ENCODE measurements around the gene DDI2.
"Not testable (repeated sequence)": the region's sequence is repeated elsewhere in the genome, so short reads cannot be mapped to it uniquely, and the experiment has no call there.

Gene DDI2

DNA sequence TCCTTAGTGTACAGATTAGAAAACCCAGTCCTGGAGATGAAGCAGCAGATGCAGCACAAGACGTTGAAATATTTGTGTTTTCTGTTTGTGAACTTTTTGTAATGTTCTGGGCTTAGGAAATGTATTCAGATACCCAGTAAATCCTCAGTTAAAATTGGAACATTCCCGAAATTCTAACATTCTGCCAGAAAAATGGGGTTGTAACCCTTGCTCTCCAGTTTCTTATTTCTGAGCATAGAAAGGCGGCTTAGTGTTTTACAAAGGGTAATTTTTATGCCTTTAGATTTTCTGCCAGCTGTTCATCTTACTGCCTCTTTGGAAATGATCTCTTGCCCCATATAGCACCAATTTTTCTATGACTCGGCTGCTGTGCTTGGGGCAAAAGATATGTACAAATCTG, 20.6 kb downstream of the DDI2 start:
- DNase-seq, result no peak

DNA sequence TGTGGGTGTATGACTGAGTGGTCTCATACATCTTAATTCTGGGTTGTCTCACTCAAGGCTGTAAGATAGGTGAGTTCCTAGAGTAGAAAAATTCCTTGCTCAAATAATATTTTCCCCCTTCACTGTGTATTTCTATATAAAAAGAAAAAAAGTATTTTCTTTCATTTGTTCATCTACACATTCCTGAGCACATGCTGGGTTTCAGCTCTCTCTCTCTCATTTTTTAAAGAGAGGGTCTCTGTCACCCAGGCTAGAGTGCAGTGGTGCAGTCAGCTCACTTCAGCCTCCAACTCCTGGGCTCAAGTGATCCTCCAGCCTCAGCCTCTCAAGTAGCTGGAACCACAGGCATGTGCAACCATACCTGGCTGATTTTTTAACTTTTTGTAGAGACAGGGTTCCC, 22.0 kb downstream of the DDI2 start:
- DNase-seq, result no peak

- DNase-seq, result no peak
These were observed 22.7 kb downstream of the DDI2 start for GRCh38 chr1:15639931-15640330.

DNA sequence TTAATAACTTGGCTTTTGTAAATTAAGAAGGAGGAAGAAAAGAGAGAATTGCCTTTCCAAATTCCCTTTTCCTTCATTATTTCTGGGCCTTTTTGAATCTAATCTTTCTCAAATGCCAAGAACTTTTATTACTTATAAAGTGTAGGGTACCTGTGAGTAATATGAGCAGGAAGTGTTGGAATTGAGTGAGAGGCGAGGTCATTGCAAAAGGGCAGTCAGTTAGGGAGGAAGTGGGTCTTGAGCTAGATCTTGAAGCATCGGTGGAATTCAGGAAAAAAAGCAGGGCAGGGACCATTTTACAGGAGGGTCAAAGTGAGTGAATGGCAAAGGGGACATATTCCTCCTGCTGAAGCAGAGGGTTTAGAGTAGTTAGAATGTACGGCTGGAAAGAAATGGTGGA, 23.4 kb downstream of the DDI2 start:
- no peak for DNase-seq

GRCh38 chr1:15649937-15650336, 32.7 kb downstream of the DDI2 start:
- DNase-seq, result no peak

DNA sequence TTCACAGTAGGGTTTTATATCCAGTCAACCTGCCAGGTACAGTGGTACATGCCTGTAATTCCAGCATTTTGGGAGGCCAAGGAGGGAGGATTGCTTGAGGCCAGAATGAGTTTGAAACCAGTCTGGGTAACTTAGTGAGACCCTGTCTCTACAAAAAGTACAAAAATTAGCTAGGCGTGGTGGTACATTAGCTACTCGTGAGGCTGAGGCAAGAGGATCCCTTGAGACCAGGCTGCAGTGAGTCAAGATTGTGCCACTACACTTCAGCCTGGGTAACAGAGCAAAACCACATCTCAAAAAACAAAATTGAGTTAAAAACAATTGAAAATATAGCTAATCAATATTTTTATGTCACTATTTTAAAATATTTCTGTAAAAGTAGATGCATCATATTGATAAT, 33.2 kb downstream of the DDI2 start:
- no peak for DNase-seq

DNA sequence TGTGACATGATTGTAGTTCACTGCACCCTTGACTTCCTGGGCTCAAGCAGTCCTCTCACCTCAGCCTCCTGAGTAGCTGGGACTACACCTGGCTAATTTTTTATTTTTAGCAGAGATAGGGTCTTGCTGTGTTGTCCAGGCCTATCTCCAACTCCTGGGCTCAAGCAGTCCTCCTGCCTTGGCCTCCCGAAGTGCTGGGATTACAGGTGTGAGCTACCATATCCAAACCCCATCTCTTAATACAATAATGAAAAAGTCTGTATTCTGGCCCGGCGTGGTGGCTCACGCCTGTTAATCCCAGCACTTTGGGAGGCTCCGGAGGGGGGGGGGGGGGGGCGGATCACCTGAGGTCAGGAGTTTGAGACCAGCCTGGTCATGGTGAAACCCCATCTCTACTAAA, 34.9 kb downstream of the DDI2 start:
- not testable (repeated sequence) for DNase-seq

GRCh38 chr1:15654091-15654690, 36.9 kb downstream of the DDI2 start:
- DNase-seq, result no peak

- no peak for DNase-seq
These were observed 39.2 kb downstream of the DDI2 start for GRCh38 chr1:15656464-15656863.

DNA sequence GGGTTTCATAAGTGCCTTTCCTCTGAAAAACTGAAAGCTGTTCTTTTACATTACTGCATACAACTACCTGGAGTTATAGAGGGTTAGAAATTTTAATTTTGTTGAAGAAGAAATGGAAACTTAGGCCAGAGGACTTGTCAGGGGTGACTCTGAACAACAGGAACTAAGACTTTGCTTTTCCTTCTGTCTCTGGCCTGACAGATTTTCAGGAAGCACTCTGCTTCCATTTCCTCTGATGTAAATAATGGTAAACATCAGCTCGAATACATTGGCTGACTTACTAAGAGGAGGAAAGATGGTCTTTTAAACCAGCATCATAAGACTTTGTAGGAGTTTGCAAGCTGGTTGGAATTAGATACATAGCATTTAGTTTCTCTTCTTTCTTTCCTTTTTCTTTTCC, 39.8 kb downstream of the DDI2 start:
- DNase-seq, result no peak

DNA sequence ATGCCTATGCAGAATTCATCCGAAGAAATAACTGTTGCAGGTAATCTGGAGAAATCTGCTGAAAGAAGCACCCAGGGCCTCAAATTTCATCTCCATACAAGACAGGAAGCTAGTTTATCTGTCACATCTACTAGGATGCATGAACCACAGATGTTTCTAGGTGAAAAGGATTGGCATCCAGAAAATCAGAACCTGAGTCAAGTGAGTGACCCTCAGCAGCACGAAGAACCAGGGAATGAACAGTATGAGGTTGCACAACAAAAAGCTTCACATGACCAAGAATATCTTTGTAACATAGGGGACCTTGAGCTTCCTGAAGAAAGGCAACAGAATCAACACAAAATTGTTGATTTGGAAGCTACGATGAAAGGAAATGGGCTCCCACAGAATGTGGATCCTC, 42.9 kb downstream of the DDI2 start:
- DNase-seq, result no peak

- DNase-seq, result no peak
These were observed 45.2 kb downstream of the DDI2 start for GRCh38 chr1:15662477-15662876.

- no peak for DNase-seq
These were observed 46.7 kb downstream of the DDI2 start for GRCh38 chr1:15663925-15664324.

GRCh38 chr1:15667362-15667761, 50.1 kb downstream of the DDI2 start:
- DNase-seq, result no peak

GRCh38 chr1:15668089-15668754, 51.0 kb downstream of the DDI2 start:
- DNase-seq, result no peak

GRCh38 chr1:15669074-15669473, 51.8 kb downstream of the DDI2 start:
- no peak for DNase-seq

GRCh38 chr1:15669864-15670263, 52.6 kb downstream of the DDI2 start:
- no peak for DNase-seq

GRCh38 chr1:15671430-15671829, 54.2 kb downstream of the DDI2 start:
- no peak for DNase-seq

DNA sequence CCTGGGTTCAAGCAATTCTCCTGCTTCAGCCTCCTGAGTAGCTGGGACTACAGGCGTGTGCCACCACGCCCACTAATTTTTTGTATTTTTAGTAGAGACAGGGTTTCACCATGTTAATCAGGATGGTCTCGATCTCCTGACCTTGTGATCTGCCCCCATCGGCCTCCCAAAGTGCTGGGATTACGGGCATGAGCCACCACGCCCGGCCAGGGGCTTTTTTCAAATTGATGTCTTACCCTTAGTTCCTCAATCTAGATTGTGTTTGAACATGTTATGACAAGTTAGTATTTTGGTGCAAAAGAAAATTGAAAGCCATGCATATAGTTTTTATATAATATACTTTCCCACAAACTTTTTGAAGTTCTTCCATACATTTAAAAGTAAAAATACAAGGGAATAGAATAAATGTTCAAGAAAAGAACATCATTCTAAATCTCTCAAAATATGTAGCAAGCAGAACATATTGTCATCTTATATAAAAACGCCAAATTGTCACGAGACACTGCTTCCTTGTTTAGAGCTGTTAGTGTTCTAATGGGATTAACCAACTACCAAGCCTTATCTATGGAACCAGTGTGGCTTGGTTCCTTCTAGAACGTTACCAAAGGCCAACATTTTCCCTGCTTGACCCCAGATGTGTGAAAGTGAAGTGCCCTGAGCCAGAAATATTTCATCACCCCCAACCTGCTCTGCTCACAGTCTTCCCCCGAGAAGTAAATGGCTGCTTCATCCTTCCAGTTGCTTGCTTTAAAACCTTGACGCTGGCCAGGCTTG, 57.3 kb downstream of the DDI2 start:
- no peak for DNase-seq

DNA sequence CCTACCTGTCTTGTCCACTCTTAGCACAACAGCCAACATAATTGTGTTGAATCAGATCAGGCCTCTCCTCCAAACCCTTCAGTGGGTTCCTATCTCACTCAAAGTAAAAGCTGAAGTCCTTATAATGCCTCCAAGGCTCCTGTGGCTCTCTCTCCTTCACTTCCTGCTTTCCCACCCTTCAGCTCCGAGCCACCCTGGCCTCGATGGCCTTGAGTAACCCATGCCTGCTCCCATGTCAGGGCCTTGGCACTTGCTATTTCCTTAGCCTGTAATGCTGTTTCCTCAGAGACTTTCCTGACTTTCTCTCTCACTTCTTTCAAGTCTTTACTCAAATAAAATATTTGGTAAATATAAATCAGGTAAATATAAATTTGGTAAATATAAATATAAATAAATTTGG, 58.8 kb downstream of the DDI2 start:
- DNase-seq, result no peak

- no peak for DNase-seq
These were observed 59.7 kb downstream of the DDI2 start for GRCh38 chr1:15676688-15677661.

DNA sequence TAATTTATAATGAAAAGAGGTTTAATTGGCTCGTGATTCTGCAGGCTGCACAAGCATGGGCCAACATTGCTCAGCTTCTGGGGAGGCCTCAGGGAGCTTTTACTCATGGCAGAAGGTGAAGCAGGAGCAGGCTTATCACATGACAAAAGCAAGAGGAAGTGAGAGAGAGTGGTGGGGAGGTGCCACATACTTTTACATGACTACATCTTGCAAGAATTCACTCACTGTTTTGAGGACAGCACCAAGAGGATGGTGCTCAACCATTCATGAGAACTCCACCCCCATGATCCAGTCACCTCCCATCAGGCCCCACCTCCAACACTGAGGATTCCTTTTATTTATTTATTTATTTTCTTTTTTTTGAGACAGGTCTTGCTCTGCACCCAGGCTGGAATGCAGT, 61.3 kb downstream of the DDI2 start:
- DNase-seq, result no peak

DNA sequence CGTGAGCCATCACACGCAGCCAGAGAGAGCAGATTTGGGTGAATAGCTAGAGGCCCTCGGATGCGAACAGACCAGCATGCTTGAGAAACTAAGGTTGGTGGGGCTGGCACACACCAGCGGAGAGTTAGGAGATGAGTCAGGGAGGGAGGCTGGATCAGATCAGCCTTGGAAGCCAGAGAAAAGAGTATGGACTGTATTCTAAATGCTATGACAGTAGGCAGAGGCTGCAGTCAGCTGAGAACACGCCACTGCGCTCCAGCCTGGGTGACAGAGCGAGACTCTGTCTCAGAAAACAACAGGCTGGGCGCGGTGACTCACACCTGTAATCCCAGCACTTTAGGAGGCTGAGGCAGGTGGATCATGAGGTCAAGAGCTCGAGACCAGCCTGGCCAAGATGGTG, 62.9 kb downstream of the DDI2 start:
- DNase-seq, result no peak

Measured in central memory CD4-positive, alpha-beta T cell (primary cell).